ENCODE results near the gene FOXD4L4.
"Not testable (repeated sequence)": the region's sequence is repeated elsewhere in the genome, so short reads cannot be mapped to it uniquely, and the experiment has no call there.

Gene FOXD4L4

DNA sequence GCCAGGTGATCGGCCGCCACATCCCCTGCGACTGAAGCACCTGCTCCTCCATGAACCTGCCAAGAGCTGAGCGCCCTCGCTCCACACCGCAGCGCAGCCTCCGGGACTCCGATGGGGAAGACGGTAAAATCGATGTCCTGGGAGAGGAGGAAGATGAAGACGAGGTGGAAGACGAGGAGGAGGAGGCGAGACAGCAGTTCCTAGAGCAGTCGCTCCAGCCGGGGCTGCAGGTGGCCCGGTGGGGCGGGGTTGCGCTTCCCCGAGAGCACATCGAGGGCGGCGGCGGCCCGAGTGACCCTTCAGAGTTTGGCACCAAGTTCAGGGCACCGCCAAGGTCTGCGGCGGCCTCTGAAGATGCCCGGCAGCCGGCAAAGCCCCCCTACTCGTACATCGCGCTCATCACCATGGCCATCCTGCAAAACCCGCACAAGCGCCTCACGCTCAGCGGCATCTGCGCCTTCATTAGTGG is at the start of gene FOXD4L4:
TSS of gene FOXD4L4 (plus strand) at position 51 of the 469 bp plus-strand sequence. CDS start at position 51, 0 bp downstream.
- DNase-seq (ENCODE audit: low read depth in 2 of 2, low spot score in 1 of 2), result not testable (repeated sequence)

GRCh38 chr9:65703550-65703949 is 33.4 kb upstream of the FOXD4L4 start:
- not testable (repeated sequence) for DNase-seq (ENCODE audit: low read depth in 2 of 2, low spot score in 1 of 2)

- not testable (repeated sequence) for DNase-seq (ENCODE audit: low read depth in 2 of 2, low spot score in 1 of 2)
These were observed 22.5 kb upstream of the FOXD4L4 start for GRCh38 chr9:65714445-65714844.

DNA sequence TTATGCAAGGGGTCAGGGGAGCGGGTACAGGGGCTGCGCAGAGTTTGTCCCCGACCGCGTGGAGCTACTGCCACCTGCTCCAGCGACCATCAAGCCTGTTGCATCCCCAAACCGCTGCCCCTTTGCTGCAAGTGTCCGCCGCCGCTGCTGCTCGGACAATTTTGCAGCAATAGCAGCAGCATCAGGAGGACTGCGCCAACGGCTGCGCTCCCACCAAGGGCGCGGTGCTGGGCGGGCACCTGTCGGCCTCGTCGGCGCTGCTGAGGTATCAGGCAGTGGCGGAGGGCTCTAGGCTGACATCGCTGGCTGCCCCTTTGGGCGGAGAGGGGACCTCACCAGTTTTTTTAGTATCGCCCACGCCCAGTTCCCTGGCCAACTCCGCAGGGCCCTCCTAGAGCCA is 1.2 kb downstream of the FOXD4L4 start:
- not testable (repeated sequence) for DNase-seq (ENCODE audit: low read depth in 2 of 2, low spot score in 1 of 2)

All from stimulated activated CD8-positive, alpha-beta memory T cell treated with anti-CD3 and anti-CD28 coated beads, Interleukin-4, amount 100 ng/mL, for 1 hour (primary cell).